A549 (cell line): Measurements from ENCODE around the gene GLRA3. TPM values are rescaled to one million over a fixed set of nuclear protein-coding genes. Genes with fewer than 3 reads are reported as not detected.

Experiments
- ATAC-seq, 2 experiments: fragments of 200-7000 bp in 1 of 2; fragments of >200 bp in 1 of 2; cut with Nextera tagmentation in 1 of 2; cut with Tn5 transposase in 1 of 2; 3 replicates each; pipeline versions ENCODE4 v1.8.0 to v1.9.1; 2018 to 2020; ENCODE audit warnings: mild to moderate bottlenecking in 1 of 2, moderate library complexity in 1 of 2
- CTCF ChIA-PET: fragments of 300-600 bp; sonication (Branson Sonifier 250); formaldehyde crosslinking; extraction: SDS; loops from one replicate; lab custom pipeline; 2021; ENCODE audit warnings: antibody characterized with exemption, inconsistent platforms; lab: Yijun Ruan, JAX
- POLR2A ChIA-PET: fragments of 350-600 bp; formaldehyde crosslinking; extraction: SDS; loops from one replicate; lab custom pipeline; 2021; ENCODE audit warnings: antibody characterized with exemption, inconsistent platforms; lab: Yijun Ruan, JAX
- DNase-seq, 2 experiments: peaks; one replicate each; pipeline versions ENCODE4 v3.0.0 to v3.0.0-alpha.2; 2011 to 2016; ENCODE audit warnings: low read depth in 1 of 2, low spot score in 1 of 2
- FAIRE-seq: peaks from 2 replicates; lab custom pipeline; 2011; peaks lifted over from hg19 to GRCh38; lab: Jason Lieb, UNC
- H3K27ac ChIP-seq, 2 experiments: fragments of >200 bp; sonication (Bioruptor Twin); formaldehyde crosslinking; 3 replicates each; pipeline ENCODE4 v1.5.1; 2016 to 2017
- H3K4me1 ChIP-seq: fragments of >200 bp; sonication (Bioruptor Twin); formaldehyde crosslinking; 3 replicates; pipeline ENCODE4 v1.6.1; 2016
- H3K4me2 ChIP-seq: fragments of >200 bp; sonication (Bioruptor Twin); formaldehyde crosslinking; 3 replicates; pipeline ENCODE4 v1.6.1; 2016
- H3K4me3 ChIP-seq: fragments of >200 bp; sonication (Bioruptor Twin); formaldehyde crosslinking; 3 replicates; pipeline ENCODE4 v1.5.1; 2016
- H3K9me3 ChIP-seq: fragments of >200 bp; sonication (Bioruptor Twin); formaldehyde crosslinking; 3 replicates; pipeline ENCODE4 v1.6.1; 2016
- ATOH8 ChIP-seq: fragments of 250-450 bp; sonication (Bioruptor Pico); IDR thresholded peaks from 2 replicates; pipeline ENCODE4 v1.5.0; 2020; ENCODE audit warnings: low read depth, mild to moderate bottlenecking, moderate library complexity
- ESRRA ChIP-seq: fragments of 150-350 bp; IDR thresholded peaks from 2 replicates; pipeline ENCODE4 v1.6.1; 2014; ENCODE audit warnings: mild to moderate bottlenecking, low read length, borderline replicate concordance
- JUNB ChIP-seq: fragments of >200 bp; sonication (Bioruptor Twin); formaldehyde crosslinking; IDR thresholded peaks from 2 replicates; pipeline ENCODE4 v1.6.1; 2016
- MAX ChIP-seq: IDR thresholded peaks from 2 replicates; pipeline ENCODE4 v1.6.1; 2012
- MYC ChIP-seq: IDR thresholded peaks from 2 replicates; pipeline ENCODE4 v1.6.1; 2012; ENCODE audit warnings: mild to moderate bottlenecking, inconsistent platforms, low read length, improper control_type of control experiment, borderline replicate concordance
- NPAS2 ChIP-seq: fragments of 250-450 bp; sonication (Bioruptor Pico); IDR thresholded peaks from 2 replicates; pipeline ENCODE4 v1.8.0; 2022; ENCODE audit warnings: mild to moderate bottlenecking, moderate library complexity, borderline replicate concordance
- PBX3 ChIP-seq: IDR thresholded peaks from 2 replicates; pipeline ENCODE4 v1.6.1; 2012
- PHF8 ChIP-seq: fragments of 200-600 bp; sonication (generic); IDR thresholded peaks from 2 replicates; pipeline ENCODE4 v1.6.1; 2016; ENCODE audit warnings: low read depth, mild to moderate bottlenecking, antibody characterized with exemption, moderate library complexity, borderline replicate concordance
- POLR2AphosphoS2 ChIP-seq: conservative IDR thresholded peaks from 2 replicates; pipeline ENCODE4 v1.6.1; 2012; ENCODE audit warnings: low read length, improper control_type of control experiment, inconsistent platforms
- RCOR1 ChIP-seq: fragments of 150-350 bp; IDR thresholded peaks from 2 replicates; pipeline ENCODE4 v1.6.1; 2014; ENCODE audit warnings: antibody characterized with exemption, low read length, low read depth
- REST ChIP-seq: fragments of 200-600 bp; sonication (generic); IDR thresholded peaks from 2 replicates; pipeline ENCODE4 v1.6.1; 2016; ENCODE audit warnings: antibody characterized with exemption, mild to moderate bottlenecking, moderate library complexity
- RFX5 ChIP-seq: fragments of 450-650 bp; IDR thresholded peaks from 2 replicates; pipeline ENCODE4 v1.7.1; 2014; ENCODE audit warnings: antibody characterized with exemption, mild to moderate bottlenecking, moderate library complexity
- RNF2 ChIP-seq: fragments of 200-600 bp; sonication (generic); IDR thresholded peaks from 2 replicates; pipeline ENCODE4 v1.6.1; 2016; ENCODE audit warnings: low read depth, mild to moderate bottlenecking, antibody characterized with exemption, moderate library complexity, borderline replicate concordance
- SREBF2 ChIP-seq: fragments of 450-650 bp; IDR thresholded peaks from 2 replicates; pipeline ENCODE4 v1.6.1; 2014; ENCODE audit warnings: mild to moderate bottlenecking, moderate library complexity
- USF2 ChIP-seq: fragments of 450-650 bp; IDR thresholded peaks from 2 replicates; pipeline ENCODE4 v1.6.1; 2014; ENCODE audit warnings: antibody characterized with exemption
- ZC3H11A ChIP-seq: fragments of 450-650 bp; IDR thresholded peaks from 2 replicates; pipeline ENCODE4 v1.6.1; 2014; ENCODE audit warnings: antibody characterized with exemption, mild to moderate bottlenecking
- WGBS: methylation state at CpG from one replicate; pipeline ENCODE4 v1.1.6; 2017; ENCODE audit errors: missing lambda C conversion rate; 5-methylcytosine and 5-hydroxymethylcytosine counted together
- polyA plus RNA-seq, 4 experiments: library from polyadenylated mRNA; depleted of rRNA in 3 of 4; stranded (reverse); fragments of >200 nt; fragmentation: RNase III in 1 of 4; extraction: RNeasy Plus Mini Kit Qiagen cat#74134 plus additional on column Dnase treatment in 1 of 4; gene quantifications; 2 replicates in 3 of 4; 3 replicates in 1 of 4; pipeline ENCODE4 v1.2.3, GENCODE V29; 2011 to 2017

Gene GLRA3
- polyA plus RNA-seq, 2 of the 4 experiments (the other 2 are of a cell fraction), result 0.01 to 0.04 TPM

- ATAC-seq (no peak), FAIRE-seq (no peak), DNase-seq (no peak)
- ChIA-PET POLR2A (no interaction called here), CTCF (no interaction called here)
- WGBS, result 77% methylated on average over 1 of the region's 1 CpG
- no peak for TF ChIP-seq RNF2
- TF ChIP-seq POLR2AphosphoS2, result no peak
- Histone ChIP-seq H3K4me2 (no peak overlapping the region), H3K4me3 (no peak overlapping the region), H3K27ac (no peak overlapping the region), H3K9me3 (no peaks in the 10 kb centered on the region), H3K4me1 (no peaks in the 10 kb centered on the region)
Measured at GRCh38 chr4:174613979-174614378, 215.1 kb downstream of the GLRA3 start.

GRCh38 chr4:174611792-174612191 lies 217.3 kb downstream of the GLRA3 start:
- H3K4me2 ChIP-seq, result no peak overlapping the region
- 82% methylated on average over 1 of the region's 1 CpG for WGBS
- no peak overlapping the region for H3K4me3 ChIP-seq
- no peak for FAIRE-seq
- no peak for ATAC-seq
- DNase-seq, result no peak
- POLR2A ChIA-PET, result no interaction called here
- H3K4me1 ChIP-seq, result no peaks in the 10 kb centered on the region
- no peaks in the 10 kb centered on the region for H3K9me3 ChIP-seq
- TF ChIP-seq SREBF2, result no peak
- TF ChIP-seq MAX, result no peak
- no peak for TF ChIP-seq JUNB
- no peak for TF ChIP-seq PBX3
- TF ChIP-seq REST, result no peak
- no peak for TF ChIP-seq PHF8
- TF ChIP-seq ESRRA, result no peak
- no peak for TF ChIP-seq ZC3H11A
- no peak for TF ChIP-seq MYC
- no peak for TF ChIP-seq RFX5
- TF ChIP-seq ATOH8 (CRISPR knock-in tag), result no peak
- TF ChIP-seq RCOR1, result no peak
- no peak overlapping the region for H3K27ac ChIP-seq
- CTCF ChIA-PET, result no interaction called here

GRCh38 chr4:174607792-174608191 lies 221.3 kb downstream of the GLRA3 start:
- Histone ChIP-seq H3K4me1 (peaks cover 8% of the 10 kb centered on the region), H3K4me3 (no peak overlapping the region), H3K4me2 (no peak overlapping the region), H3K9me3 (no peaks in the 10 kb centered on the region), H3K27ac (no peak overlapping the region)
- WGBS, result 76% methylated on average over 1 of the region's 1 CpG
- FAIRE-seq, result no peak
- no peak for TF ChIP-seq MYC
- no peak for TF ChIP-seq USF2
- TF ChIP-seq NPAS2, result no peak
- POLR2A ChIA-PET, result no interaction called here
- CTCF ChIA-PET, result no interaction called here
- ATAC-seq, result no peak
- no peak for DNase-seq
